GM10266 (cell line): ENCODE measurements around the gene PXDN.
"Not testable (repeated sequence)": the region's sequence is repeated elsewhere in the genome, so short reads cannot be mapped to it uniquely, and the experiment has no call there.

Source experiments
- DNase-seq: peaks from one replicate; pipeline ENCODE4 v3.0.0; 2012; ENCODE audit errors: extremely low spot score
- CTCF ChIP-seq: IDR thresholded peaks from 2 replicates; pipeline ENCODE4 v1.5.1; 2012; ENCODE audit warnings: mild to moderate bottlenecking, low read depth; ENCODE audit not compliant: control insufficient read depth, insufficient read depth; ENCODE audit errors: missing control alignments

Gene PXDN

GRCh38 chr2:1781291-1782080, 37.2 kb upstream of the PXDN start:
- TF ChIP-seq CTCF: no peak
- DNase-seq: no peak

DNA sequence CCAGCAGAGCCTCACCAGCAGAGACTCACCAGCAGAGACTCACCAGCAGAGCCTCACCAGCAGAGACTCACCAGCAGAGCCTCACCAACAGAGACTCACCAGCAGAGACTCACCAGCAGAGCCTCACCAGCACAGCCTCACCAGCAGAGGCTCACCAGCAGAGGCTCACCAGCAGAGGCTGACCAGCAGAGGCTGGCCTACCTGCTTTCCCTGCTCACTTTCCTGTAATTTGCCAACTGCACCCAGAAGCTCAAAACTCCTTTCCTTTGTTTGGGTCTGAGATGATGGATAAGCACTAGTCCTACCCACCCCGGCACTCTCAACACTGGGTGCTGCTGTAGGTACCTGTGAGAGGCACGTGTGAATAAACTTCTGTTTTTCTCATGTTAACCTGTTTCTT, 36.4 kb upstream of the PXDN start:
- no peak for DNase-seq
- no peak for TF ChIP-seq CTCF

GRCh38 chr2:1780054-1780453, 35.7 kb upstream of the PXDN start:
- not testable (repeated sequence) for DNase-seq

DNA sequence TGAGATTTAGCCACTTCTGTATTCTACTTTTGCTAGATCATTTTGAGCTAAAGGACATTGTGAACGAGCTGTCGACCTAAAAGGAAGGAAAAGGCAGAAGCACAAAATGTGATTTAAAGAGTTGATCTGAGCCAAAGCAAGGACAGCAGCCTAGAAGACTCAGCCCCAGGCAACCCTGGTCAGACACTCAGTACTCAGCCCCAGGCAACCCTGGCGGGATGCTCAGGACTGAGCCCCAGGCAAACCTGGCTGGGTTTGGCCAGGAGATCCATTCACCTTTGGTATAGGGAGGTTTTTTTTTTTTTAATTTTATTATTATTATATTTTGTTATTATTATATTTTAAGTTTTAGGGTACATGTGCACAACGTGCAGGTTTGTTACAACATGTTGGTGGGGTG, 34.3 kb upstream of the PXDN start:
- no peak for DNase-seq
- TF ChIP-seq CTCF: no peak

- no peak for DNase-seq
- no peak for TF ChIP-seq CTCF
Observed at GRCh38 chr2:1777781-1778180, 33.5 kb upstream of the PXDN start.

- DNase-seq: no peak
Observed at GRCh38 chr2:1777156-1777555, 32.8 kb upstream of the PXDN start.

GRCh38 chr2:1775511-1776035, 31.3 kb upstream of the PXDN start:
- no peak for TF ChIP-seq CTCF

More at GRCh38 chr2:1777156-1777555, 32.8 kb upstream of the PXDN start:
- no peak for TF ChIP-seq CTCF

GRCh38 chr2:1774929-1775328, 30.6 kb upstream of the PXDN start:
- TF ChIP-seq CTCF: no peak

More at GRCh38 chr2:1775511-1776035, 31.3 kb upstream of the PXDN start:
- DNase-seq: no peak

More at GRCh38 chr2:1774929-1775328, 30.6 kb upstream of the PXDN start:
- DNase-seq: no peak
